ENCODE results near the gene NPEPL1.

- TF ChIP-seq POLR2A (IDR thresholded peaks at IDR 0.05) (no peak), CTCF (IDR thresholded peaks at IDR 0.05) (no peak)
These were observed 11.3 kb downstream of the NPEPL1 start for GRCh38 chr20:58703765-58704371.
